T-cell (primary cell): ENCODE results near the gene STX2. TPM values are rescaled to one million over a fixed set of nuclear protein-coding genes. Genes with fewer than 3 reads are reported as not detected.
"Not testable (repeated sequence)": the region's sequence is repeated elsewhere in the genome, so short reads cannot be mapped to it uniquely, and the experiment has no call there.

Experiments used
- ATAC-seq, 4 experiments: fragments of 200-7000 bp in 3 of 4; fragments of 150-1000 bp in 1 of 4; cut with Tn5 transposase; replicated peaks in 1 of 4; 1 replicate in 3 of 4; 2 replicates in 1 of 4; pipeline ENCODE4 v1.10.0; 2021; ENCODE audit warnings: moderate library complexity in 3 of 4, mild to moderate bottlenecking in 2 of 4, moderate number of reproducible peaks in 1 of 4
- CTCF ChIA-PET, 2 donors: fragments of 300-600 bp; sonication (Branson Sonifier 250); formaldehyde crosslinking; loops; one replicate each; lab custom pipeline; 2022; ENCODE audit warnings: antibody characterized with exemption in 2 of 2; lab: Charles Lee
- POLR2A ChIA-PET, 2 donors: fragments of 300-600 bp; sonication (Branson Sonifier 250); formaldehyde crosslinking; loops; one replicate each; lab custom pipeline; 2022; ENCODE audit warnings: antibody characterized with exemption in 2 of 2; lab: Charles Lee
- DNase-seq, 35 experiments: peaks; one replicate each; pipeline versions ENCODE4 v3.0.0 to v3.0.0-alpha.2; 2013 to 2023
- H3K27ac ChIP-seq: one replicate; pipeline ENCODE4 v1.5.1; 2013; ENCODE audit warnings: low read length
- H3K27me3 ChIP-seq, 2 experiments: replicated peaks in 1 of 2; 1 replicate in 1 of 2; 2 replicates in 1 of 2; pipeline versions ENCODE4 v1.6.1 to v1.7.0; 2013; ENCODE audit warnings: low read length in 1 of 2, mixed read lengths in 1 of 2; ENCODE audit not compliant: control insufficient read depth in 2 of 2, insufficient read depth in 2 of 2; ENCODE audit errors: extremely low read depth in 1 of 2
- H3K36me3 ChIP-seq, 2 donors: 1 replicate in 1 of 2; 2 replicates in 1 of 2; pipeline versions ENCODE4 v1.6.1 to v1.7.0; 2013; ENCODE audit warnings: low read length in 1 of 2; ENCODE audit not compliant: control insufficient read depth in 2 of 2, insufficient read depth in 1 of 2; ENCODE audit errors: extremely low read depth in 1 of 2
- H3K4me1 ChIP-seq, 2 experiments: 1 replicate in 1 of 2; 2 replicates in 1 of 2; pipeline versions ENCODE4 v1.6.1 to v1.7.0; 2013; ENCODE audit warnings: low read length in 2 of 2, mixed read lengths in 1 of 2; ENCODE audit not compliant: insufficient read depth in 2 of 2, control insufficient read depth in 1 of 2; ENCODE audit errors: extremely low read depth in 1 of 2
- H3K4me3 ChIP-seq, 2 donors: 1 replicate in 1 of 2; 2 replicates in 1 of 2; pipeline versions ENCODE4 v1.5.1 to v1.7.0; 2013; ENCODE audit warnings: mild to moderate bottlenecking in 2 of 2, low read length in 1 of 2, moderate library complexity in 1 of 2; ENCODE audit not compliant: control insufficient read depth in 1 of 2; ENCODE audit errors: extremely low read depth in 1 of 2
- H3K9me3 ChIP-seq: 2 replicates; pipeline ENCODE4 v1.7.0; 2013
- H3K27ac Mint-ChIP-seq, 2 donors: one replicate each; pipeline ENCODE4 v1.8.0; 2020 to 2021; ENCODE audit warnings: mild to moderate bottlenecking in 2 of 2, mixed read lengths in 2 of 2
- H3K27me3 Mint-ChIP-seq, 2 donors: one replicate each; pipeline ENCODE4 v1.8.0; 2021 to 2022; ENCODE audit warnings: mixed read lengths in 2 of 2
- H3K36me3 Mint-ChIP-seq: one replicate; pipeline ENCODE4 v1.8.0; 2021; ENCODE audit warnings: mixed read lengths
- H3K4me1 Mint-ChIP-seq, 3 donors: one replicate each; pipeline ENCODE4 v1.8.0; 2020 to 2022; ENCODE audit warnings: mixed read lengths in 3 of 3, mild to moderate bottlenecking in 1 of 3
- H3K4me3 Mint-ChIP-seq, 3 donors: one replicate each; pipeline ENCODE4 v1.8.0; 2020 to 2022; ENCODE audit warnings: mild to moderate bottlenecking in 3 of 3, mixed read lengths in 3 of 3, moderate library complexity in 3 of 3
- H3K9me3 Mint-ChIP-seq, 3 donors: one replicate each; pipeline ENCODE4 v1.8.0; 2020 to 2022; ENCODE audit warnings: mixed read lengths in 3 of 3
- WGBS: methylation state at CpG from one replicate; pipeline ENCODE4 v1.1.5; 2013; ENCODE audit warnings: missing lambda C conversion rate; ENCODE audit not compliant: insufficient coverage; 5-methylcytosine and 5-hydroxymethylcytosine counted together
- total RNA-seq, 35 experiments: library from RNA in 6 of 35; stranded (reverse) in 6 of 35; fragments of 120-200 nt in 1 of 35; gene quantifications; one replicate each; pipeline versions ENCODE4 v1.2.1 to v1.2.4 and lab custom pipeline; 2013 to 2026

The STX2 gene
- total RNA-seq (10 to 100 TPM; 21.8 to 26.7 (median 22.8) TPM), total RNA-seq (lab: John Stamatoyannopoulos, UW) (10.4 to 61.2 (median 28.8) reads per million in 29 experiments)
- 28.8 TPM for total RNA-seq (2013)

DNA sequence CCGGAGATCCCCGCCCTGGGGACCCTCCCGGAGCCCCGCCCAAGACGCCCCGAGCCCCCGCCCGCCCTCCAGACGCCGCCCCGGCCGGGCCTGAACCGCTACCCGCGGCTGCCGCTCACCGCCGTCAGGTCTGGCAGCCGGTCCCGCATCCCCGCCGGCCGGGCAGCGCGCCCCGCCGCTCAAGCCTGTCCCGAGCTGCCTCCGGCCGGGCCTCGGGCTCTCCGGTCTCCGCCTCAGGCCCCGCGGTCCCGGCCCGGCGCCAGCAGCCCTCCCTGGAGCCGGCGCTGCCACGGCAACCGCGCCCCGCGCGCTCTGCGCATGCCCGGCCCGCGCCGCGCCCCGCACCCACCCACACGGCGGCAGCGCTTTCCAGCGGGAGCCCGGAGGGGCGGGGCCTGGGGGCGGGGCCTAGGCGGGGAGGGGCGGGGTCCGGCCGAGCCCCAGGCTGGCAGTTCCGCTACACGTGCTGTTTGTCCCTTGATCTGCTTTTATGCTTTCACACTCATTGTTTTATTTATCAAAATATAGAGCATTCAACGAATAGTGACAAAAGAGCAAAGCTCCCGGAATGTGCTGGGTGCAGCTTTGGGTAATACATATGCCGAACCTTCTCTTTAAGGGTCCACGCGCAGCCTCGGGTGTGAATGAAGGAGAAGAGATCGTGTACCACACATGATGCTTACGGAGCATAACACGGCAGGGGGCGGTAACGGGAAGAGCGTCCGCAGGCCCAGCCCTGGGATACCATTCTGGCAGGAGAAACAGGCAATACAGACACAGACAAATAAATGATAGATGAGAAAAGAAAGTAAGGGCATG is at the start of gene STX2:
STX2 (minus strand) TSS at position 300 of the 819 bp plus-strand sequence; CDS start at position 149, 151 bp downstream.
- WGBS = under 1% methylated on average over 65 of the region's 79 CpGs
- no peaks in the 10 kb centered on the region for H3K9me3 Mint-ChIP-seq
- no peaks in the 10 kb centered on the region for H3K27me3 Mint-ChIP-seq
- ATAC-seq (peak; percentile 88 to 95 (median 90)), DNase-seq (peak; percentile 75 to 94 (median 86))
- Histone ChIP-seq H3K4me1 (peaks cover 8 to 17% of the 10 kb centered on the region in 2 experiments), H3K36me3 (no peaks in the 10 kb centered on the region), H3K4me3 (peak within 1 kb of the TSS; percentile 53 to 67), H3K27ac (peak within 1 kb of the TSS; percentile 37), H3K9me3 (no peaks in the 10 kb centered on the region), H3K27me3 (no peaks in the 10 kb centered on the region)
- ChIA-PET CTCF (interaction anchor here (0.5 to 1.6 kb wide), 5 partner anchors 12 to 73 kb away, joined by 3 to 7 read pairs (median 4); no protein-coding TSS in a partner anchor), POLR2A (interaction anchor here in 1 of 2 donors (0.6 kb wide), 1 partner anchor 28 kb away, joined by 3 read pairs; no protein-coding TSS in a partner anchor)
- H3K4me3 Mint-ChIP-seq = peak within 1 kb of the TSS; percentile 69 to 84 (median 81)
- peaks cover 24 to 35% (median 34%) of the 10 kb centered on the region in 3 donors for H3K4me1 Mint-ChIP-seq
- no peaks in the 10 kb centered on the region for H3K36me3 Mint-ChIP-seq
- peak within 1 kb of the TSS; percentile 89 to 90 for H3K27ac Mint-ChIP-seq

DNA sequence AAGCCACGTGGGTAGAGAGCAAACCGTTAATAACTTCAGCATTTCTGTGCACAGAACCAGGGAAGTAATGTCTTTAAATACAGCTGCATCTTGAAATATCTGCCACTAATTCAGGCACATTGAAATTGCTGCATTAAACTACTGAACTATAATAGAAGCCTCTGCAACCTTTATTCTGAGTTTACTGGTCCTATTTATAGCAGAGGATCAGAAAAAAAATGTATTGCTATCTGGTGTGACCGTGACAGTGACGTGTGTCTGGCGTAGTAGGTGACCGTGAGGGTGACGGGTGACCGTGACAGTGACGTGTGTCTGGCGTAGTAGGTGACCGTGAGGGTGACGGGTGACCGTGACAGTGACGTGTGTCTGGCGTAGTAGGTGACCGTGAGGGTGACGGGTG is 48.1 kb upstream of the STX2 start:
- H3K9me3 ChIP-seq, H3K9me3 Mint-ChIP-seq, ATAC-seq, POLR2A ChIA-PET, H3K27ac Mint-ChIP-seq, H3K27me3 Mint-ChIP-seq, H3K4me3 Mint-ChIP-seq, DNase-seq, H3K4me1 ChIP-seq, H3K4me3 ChIP-seq, H3K4me1 Mint-ChIP-seq, H3K36me3 ChIP-seq, H3K27me3 ChIP-seq, CTCF ChIA-PET, H3K27ac ChIP-seq, H3K36me3 Mint-ChIP-seq: not testable (repeated sequence)
- WGBS = no CpG with 5 or more reads among the region's 17 CpGs

DNA sequence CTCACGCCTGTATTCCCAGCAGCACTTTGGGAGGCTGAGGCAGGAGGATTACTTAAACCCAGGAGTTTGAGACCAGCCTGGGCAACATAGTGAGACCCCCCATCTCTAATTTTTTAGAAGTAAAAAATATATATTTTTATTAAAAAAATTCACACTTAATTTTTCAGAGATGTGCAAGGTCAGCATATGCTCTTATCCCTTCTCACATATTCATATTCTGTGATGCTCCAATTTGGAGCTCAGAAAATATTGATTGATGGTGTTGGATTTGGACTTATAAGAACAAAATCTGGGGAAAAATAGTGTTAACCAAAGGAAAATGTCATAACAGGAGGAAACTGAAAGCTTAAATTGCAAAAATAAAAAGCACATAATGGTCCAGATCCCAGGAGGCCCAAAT is 42.5 kb upstream of the STX2 start:
- CTCF ChIA-PET = no interaction called here
- Mint-ChIP-seq H3K4me1 (peaks cover 22 to 32% (median 32%) of the 10 kb centered on the region in 3 donors), H3K4me3 (no peak overlapping the region), H3K9me3 (no peaks in the 10 kb centered on the region), H3K27ac (no peak overlapping the region), H3K27me3 (no peaks in the 10 kb centered on the region), H3K36me3 (peaks cover 12% of the 10 kb centered on the region)
- Histone ChIP-seq H3K4me1 (peaks cover 0 to 15% of the 10 kb centered on the region in 2 experiments), H3K27me3 (no peaks in the 10 kb centered on the region), H3K27ac (no peak overlapping the region), H3K36me3 (peaks cover 0 to 8% of the 10 kb centered on the region in 2 donors), H3K9me3 (no peaks in the 10 kb centered on the region), H3K4me3 (no peak overlapping the region)
- no CpG with 5 or more reads among the region's 1 CpG for WGBS
- DNase-seq = no peak
- no peak for ATAC-seq
- POLR2A ChIA-PET = no interaction called here

DNA sequence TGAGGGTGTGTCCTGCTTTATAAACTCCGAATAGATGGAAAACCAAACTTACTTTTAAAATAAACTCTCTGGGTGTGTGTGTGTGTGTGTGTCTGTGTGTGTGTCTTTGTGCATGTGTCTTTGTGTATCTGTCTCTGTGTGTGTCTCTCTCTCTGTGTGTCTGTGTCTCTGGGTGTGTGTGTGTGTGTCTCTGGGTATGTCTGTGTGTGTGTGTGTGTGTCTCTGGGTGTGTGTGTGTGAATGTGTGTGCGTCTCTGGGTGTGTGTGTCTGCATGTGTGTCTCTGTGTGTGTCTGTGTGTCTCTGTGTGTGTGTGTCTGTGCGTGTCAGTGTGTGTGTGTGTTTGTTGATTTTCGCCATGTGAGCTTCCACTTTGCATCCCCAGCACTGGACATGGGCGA is 42.0 kb upstream of the STX2 start:
- no peaks in the 10 kb centered on the region for H3K27me3 Mint-ChIP-seq
- ATAC-seq (no peak), DNase-seq (no peak)
- Histone ChIP-seq H3K4me3 (no peak overlapping the region), H3K27ac (no peak overlapping the region), H3K4me1 (peaks cover 0 to 15% of the 10 kb centered on the region in 2 experiments), H3K27me3 (no peaks in the 10 kb centered on the region), H3K9me3 (no peaks in the 10 kb centered on the region), H3K36me3 (peaks cover 0 to 13% of the 10 kb centered on the region in 2 donors)
- WGBS = no CpG with 5 or more reads among the region's 5 CpGs
- ChIA-PET POLR2A (no interaction called here), CTCF (no interaction called here)
- peak overlapping the region in 1 of 3 donors; percentile 64 for H3K4me3 Mint-ChIP-seq
- H3K4me1 Mint-ChIP-seq = peaks cover 24 to 32% (median 32%) of the 10 kb centered on the region in 3 donors
- peaks cover 16% of the 10 kb centered on the region for H3K36me3 Mint-ChIP-seq
- no peaks in the 10 kb centered on the region for H3K9me3 Mint-ChIP-seq
- H3K27ac Mint-ChIP-seq = no peak overlapping the region

DNA sequence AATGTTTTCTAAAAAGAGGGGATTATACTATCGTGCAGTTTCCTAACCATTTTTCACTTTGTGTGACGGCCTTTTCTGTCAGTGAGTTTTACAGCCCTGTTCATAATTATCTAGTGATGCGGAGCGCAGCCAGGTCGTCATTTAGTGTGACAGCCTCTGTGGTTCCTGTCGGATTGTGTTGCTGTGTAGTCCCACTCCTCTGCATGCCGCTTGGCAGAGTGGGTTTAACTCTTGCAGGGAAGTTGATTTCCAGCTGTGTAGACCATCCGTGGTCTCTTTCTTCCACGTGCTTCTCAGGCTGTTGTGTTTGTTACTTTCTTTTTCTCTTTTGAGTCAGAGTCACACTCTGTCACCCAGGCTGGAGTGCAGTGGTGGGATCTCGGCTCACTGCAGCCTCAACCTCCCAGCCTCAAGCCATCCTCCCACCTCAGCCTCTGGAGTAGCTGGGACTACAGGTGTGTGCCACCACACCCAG is 41.4 kb upstream of the STX2 start:
- peak overlapping the region; percentile 64 to 77 (median 68) for H3K4me3 Mint-ChIP-seq
- Histone ChIP-seq H3K36me3 (peaks cover 2 to 19% of the 10 kb centered on the region in 2 donors), H3K4me1 (peaks cover 0 to 15% of the 10 kb centered on the region in 2 experiments), H3K4me3 (peak overlapping the region in 1 of 2 donors; percentile 45), H3K27me3 (no peaks in the 10 kb centered on the region), H3K27ac (no peak overlapping the region), H3K9me3 (no peaks in the 10 kb centered on the region)
- H3K9me3 Mint-ChIP-seq = no peaks in the 10 kb centered on the region
- CTCF ChIA-PET = no interaction called here
- no peaks in the 10 kb centered on the region for H3K27me3 Mint-ChIP-seq
- ATAC-seq = peak; percentile 41 to 62 (median 48)
- POLR2A ChIA-PET = no interaction called here
- WGBS = 58% methylated on average over 4 of the region's 10 CpGs
- DNase-seq = no peak
- peak overlapping the region; percentile 43 to 45 for H3K27ac Mint-ChIP-seq
- peaks cover 25 to 37% (median 37%) of the 10 kb centered on the region in 3 donors for H3K4me1 Mint-ChIP-seq
- H3K36me3 Mint-ChIP-seq = peaks cover 22% of the 10 kb centered on the region

DNA sequence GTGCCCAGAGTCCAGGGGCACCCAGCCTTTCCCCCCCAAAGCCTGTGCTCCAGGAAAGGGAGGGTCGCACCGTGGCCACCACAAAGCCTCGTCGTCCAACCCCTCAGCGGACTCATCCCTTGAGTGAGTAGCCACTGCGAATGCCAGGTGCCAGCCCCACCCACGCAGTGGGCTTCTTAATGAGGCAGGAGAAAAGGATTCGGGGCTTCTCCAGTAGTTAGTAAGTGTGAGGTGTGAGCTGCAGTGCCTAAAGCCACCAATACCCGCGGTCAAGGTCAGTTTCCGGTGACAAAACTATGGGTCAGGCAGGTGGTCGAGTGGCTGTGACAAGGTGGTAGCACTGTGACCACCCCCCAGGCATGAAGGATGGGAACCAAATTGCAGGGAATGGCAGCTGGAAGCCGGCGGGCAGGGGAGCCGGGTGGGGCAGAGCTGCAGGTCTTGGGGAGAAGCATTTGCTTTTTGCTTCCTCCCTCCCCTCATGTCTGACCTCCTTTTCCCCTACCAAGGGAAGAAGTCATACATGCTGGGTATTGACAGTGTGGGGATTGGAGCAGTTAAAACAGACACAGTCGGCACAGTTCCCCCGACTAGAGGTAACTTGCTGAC is 40.8 kb upstream of the STX2 start:
- Mint-ChIP-seq H3K9me3 (no peaks in the 10 kb centered on the region), H3K27ac (peak overlapping the region in 1 of 2 donors; percentile 45), H3K4me3 (peak overlapping the region; percentile 64 to 77 (median 68)), H3K27me3 (no peaks in the 10 kb centered on the region), H3K36me3 (peaks cover 26% of the 10 kb centered on the region), H3K4me1 (peaks cover 31 to 42% (median 41%) of the 10 kb centered on the region in 3 donors)
- ATAC-seq (peak; percentile 41 to 48 (median 41)), DNase-seq (no peak)
- Histone ChIP-seq H3K27me3 (no peaks in the 10 kb centered on the region), H3K9me3 (no peaks in the 10 kb centered on the region), H3K4me1 (peaks cover 0 to 15% of the 10 kb centered on the region in 2 experiments), H3K36me3 (peaks cover 7 to 24% of the 10 kb centered on the region in 2 donors), H3K27ac (no peak overlapping the region), H3K4me3 (peak overlapping the region in 1 of 2 donors; percentile 45)
- WGBS = 71% methylated on average over 10 of the region's 17 CpGs
- ChIA-PET POLR2A (no interaction called here), CTCF (no interaction called here)
